ENCODE results near the gene MTARC2. TPM values are rescaled to one million over a fixed set of nuclear protein-coding genes. Genes with fewer than 3 reads are reported as not detected.

MTARC2 gene
- polyA plus RNA-seq, 3 donors: 47.8 to 65.1 (median 50.8) TPM

GRCh38 chr1:220761688-220762427, 13.7 kb downstream of the MTARC2 start:
- no peak for DNase-seq

GRCh38 chr1:220764757-220765156, 16.6 kb downstream of the MTARC2 start:
- DNase-seq: no peak

- no peak for DNase-seq
These were observed 19.4 kb downstream of the MTARC2 start for GRCh38 chr1:220767312-220768125.

- no peak for DNase-seq
These were observed 20.0 kb downstream of the MTARC2 start for GRCh38 chr1:220768126-220768601.

- no peak for DNase-seq
These were observed 21.1 kb downstream of the MTARC2 start for GRCh38 chr1:220769205-220769604.

GRCh38 chr1:220770245-220770913, 22.3 kb downstream of the MTARC2 start:
- DNase-seq: no peak

GRCh38 chr1:220772846-220773245, 24.7 kb downstream of the MTARC2 start:
- DNase-seq: no peak

GRCh38 chr1:220775240-220775853, 27.2 kb downstream of the MTARC2 start:
- DNase-seq: no peak

- DNase-seq: no peak
These were observed 28.1 kb downstream of the MTARC2 start for GRCh38 chr1:220776254-220776653.

GRCh38 chr1:220776720-220777326, 28.7 kb downstream of the MTARC2 start:
- peak; percentile 63 for DNase-seq

GRCh38 chr1:220783453-220783852, 35.3 kb downstream of the MTARC2 start:
- no peak for DNase-seq

GRCh38 chr1:220784751-220785150, 36.6 kb downstream of the MTARC2 start:
- no peak for DNase-seq

- DNase-seq: no peak
These were observed 37.3 kb downstream of the MTARC2 start for GRCh38 chr1:220785166-220786056.

- no peak for DNase-seq
These were observed 37.9 kb downstream of the MTARC2 start for GRCh38 chr1:220786057-220786336.

GRCh38 chr1:220786337-220787068, 38.4 kb downstream of the MTARC2 start, which contains the start of gene MTARC1:
Gene MTARC1, plus strand, starts transcription at chr1:220786913. Its CDS starts 32 bp downstream, at chr1:220786945.
- DNase-seq: peak; percentile 62

GRCh38 chr1:220787069-220787619, 39.0 kb downstream of the MTARC2 start:
- DNase-seq: peak; percentile 50

GRCh38 chr1:220788900-220789299, 40.8 kb downstream of the MTARC2 start:
- no peak for DNase-seq

GRCh38 chr1:220789532-220790147, 41.5 kb downstream of the MTARC2 start:
- DNase-seq: no peak

- no peak for DNase-seq
These were observed 43.2 kb downstream of the MTARC2 start for GRCh38 chr1:220791285-220791684.
